ENCODE data around the gene KIF12. TPM values are rescaled to one million over a fixed set of nuclear protein-coding genes. Genes with fewer than 3 reads are reported as not detected.
A peak's percentile ranks its signal among the peaks of the same experiment; 100 is the strongest.

Gene KIF12
- total and polyA plus RNA-seq, 8 donors = 40.4 to 605 (median 68.3) TPM

DNA sequence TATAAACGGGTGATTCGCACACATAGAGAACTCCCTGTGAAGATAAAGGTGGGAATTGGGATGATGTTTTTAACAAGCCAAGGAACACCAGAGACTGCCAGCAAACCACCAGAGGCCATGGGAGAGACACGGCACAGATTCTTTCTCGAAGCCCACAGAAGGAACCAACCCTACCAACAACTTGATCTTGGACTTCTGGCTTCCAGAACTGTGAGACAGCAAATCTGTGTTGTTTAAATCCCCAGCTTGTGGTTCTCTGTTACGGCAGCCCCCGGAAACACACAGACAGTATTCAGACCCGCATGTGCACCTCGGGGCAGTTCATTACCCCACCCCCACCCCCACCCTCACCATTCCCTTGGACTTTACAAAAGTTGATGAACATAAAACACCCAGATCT, 33.8 kb downstream of the KIF12 start:
- no peaks in the 10 kb centered on the region for H3K36me3 ChIP-seq
- ATAC-seq = no peak
- no peak for DNase-seq
- 92 to 95% methylated on average over 8 of the region's 8 CpGs for WGBS, 2 donors
- no peak overlapping the region for H3K27ac ChIP-seq
- H3K4me1 ChIP-seq = no peaks in the 10 kb centered on the region
- intact Hi-C loops (cut with DNase I) = no loop called here
- no peak for FAIRE-seq
- H3K27me3 ChIP-seq = no peaks in the 10 kb centered on the region
- no peaks in the 10 kb centered on the region for H3K9me3 ChIP-seq
- H3K4me3 ChIP-seq = no peak overlapping the region
- TF ChIP-seq, protein P1, sequence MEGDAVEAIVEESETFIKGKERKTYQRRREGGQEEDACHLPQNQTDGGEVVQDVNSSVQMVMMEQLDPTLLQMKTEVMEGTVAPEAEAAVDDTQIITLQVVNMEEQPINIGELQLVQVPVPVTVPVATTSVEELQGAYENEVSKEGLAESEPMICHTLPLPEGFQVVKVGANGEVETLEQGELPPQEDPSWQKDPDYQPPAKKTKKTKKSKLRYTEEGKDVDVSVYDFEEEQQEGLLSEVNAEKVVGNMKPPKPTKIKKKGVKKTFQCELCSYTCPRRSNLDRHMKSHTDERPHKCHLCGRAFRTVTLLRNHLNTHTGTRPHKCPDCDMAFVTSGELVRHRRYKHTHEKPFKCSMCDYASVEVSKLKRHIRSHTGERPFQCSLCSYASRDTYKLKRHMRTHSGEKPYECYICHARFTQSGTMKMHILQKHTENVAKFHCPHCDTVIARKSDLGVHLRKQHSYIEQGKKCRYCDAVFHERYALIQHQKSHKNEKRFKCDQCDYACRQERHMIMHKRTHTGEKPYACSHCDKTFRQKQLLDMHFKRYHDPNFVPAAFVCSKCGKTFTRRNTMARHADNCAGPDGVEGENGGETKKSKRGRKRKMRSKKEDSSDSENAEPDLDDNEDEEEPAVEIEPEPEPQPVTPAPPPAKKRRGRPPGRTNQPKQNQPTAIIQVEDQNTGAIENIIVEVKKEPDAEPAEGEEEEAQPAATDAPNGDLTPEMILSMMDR (IDR thresholded peaks at IDR 0.05) = no peak

DNA sequence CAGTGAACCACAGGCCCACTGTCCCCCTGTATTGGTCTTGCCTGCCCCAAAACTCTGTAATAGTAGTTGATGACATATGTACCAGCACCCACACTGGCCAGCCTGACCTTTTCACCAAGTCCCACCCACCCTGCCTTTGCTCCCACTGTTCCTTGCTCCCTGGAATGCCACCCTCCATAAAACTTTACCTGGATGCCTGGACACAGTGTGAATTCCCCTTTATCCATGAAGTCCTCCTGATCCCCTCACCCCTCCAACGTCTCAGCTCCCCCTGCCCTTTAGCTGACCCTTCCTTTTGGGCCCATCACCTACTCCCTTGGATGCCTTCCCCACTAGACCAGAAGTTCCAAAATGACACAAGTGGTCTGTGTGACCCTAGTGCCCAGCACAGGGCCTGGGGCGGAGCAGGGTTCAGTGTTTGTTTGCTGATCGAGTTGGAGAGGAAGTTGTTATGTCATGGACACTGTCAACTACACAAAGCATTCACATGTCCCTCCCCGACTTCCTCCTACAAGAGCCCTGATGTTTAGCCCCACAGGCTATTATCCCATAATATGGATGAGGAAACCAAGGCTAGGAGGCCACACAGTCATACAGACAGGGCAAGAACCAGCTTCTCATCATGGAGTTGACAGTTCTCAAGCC, 37.1 kb downstream of the KIF12 start:
- Histone ChIP-seq H3K36me3 (no peaks in the 10 kb centered on the region), H3K27me3 (no peaks in the 10 kb centered on the region), H3K4me3 (no peak overlapping the region), H3K27ac (no peak overlapping the region), H3K4me1 (no peaks in the 10 kb centered on the region), H3K9me3 (no peaks in the 10 kb centered on the region)
- 75 to 79% methylated on average over 4 of the region's 4 CpGs for WGBS, 2 donors
- ATAC-seq (peak in 1 of 4 donors; percentile 36), DNase-seq (no peak), FAIRE-seq (no peak)
- intact Hi-C loops (cut with DNase I) = no loop called here
- TF ChIP-seq, protein P1 (IDR thresholded peaks at IDR 0.05) = no peak

DNA sequence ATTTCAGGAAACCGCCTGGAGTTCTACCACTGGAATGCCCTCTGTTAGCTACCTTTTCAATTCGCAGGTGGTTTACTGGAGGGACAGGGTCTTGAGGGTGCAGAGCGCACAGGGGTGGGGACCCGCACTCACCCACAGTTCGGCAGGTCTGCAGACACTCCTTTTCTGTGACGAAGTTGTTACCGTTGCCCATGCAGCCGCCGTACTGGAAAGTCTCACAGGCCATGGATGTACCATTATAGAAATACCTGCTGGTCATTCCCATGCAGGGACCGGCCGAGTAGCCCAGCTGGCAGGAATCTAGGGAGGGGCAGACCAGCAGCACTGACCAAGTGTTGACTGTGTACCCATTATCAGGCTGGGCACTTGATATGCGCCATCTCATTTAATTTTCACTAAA, 37.8 kb downstream of the KIF12 start:
- TF ChIP-seq, protein P1 (IDR thresholded peaks at IDR 0.05) = no peak
- DNase-seq = no peak
- FAIRE-seq = no peak

DNA sequence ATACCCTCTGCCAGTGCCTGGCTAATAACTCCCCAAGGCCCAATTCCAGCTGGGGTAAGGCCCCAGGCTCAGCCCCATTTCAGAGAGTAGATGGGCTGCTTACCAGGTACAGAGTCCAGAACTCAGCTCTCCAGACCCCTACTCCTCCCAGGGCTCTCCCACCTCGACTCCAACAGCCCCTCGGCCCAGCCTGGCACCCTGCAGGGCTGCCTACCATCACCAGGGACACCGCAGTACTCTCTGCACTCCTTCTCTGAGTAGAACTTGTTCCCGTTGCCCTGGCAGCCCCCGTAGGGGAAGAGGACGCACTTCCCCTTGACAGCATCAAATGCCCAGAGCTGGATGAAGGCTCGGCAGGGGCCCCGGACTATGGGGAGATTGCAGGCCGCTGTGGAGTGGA, 38.4 kb downstream of the KIF12 start:
- 87 to 91% methylated on average over 9 of the region's 9 CpGs for WGBS, 2 donors
- intact Hi-C loops (cut with DNase I) = no loop called here
- TF ChIP-seq, protein P1 (IDR thresholded peaks at IDR 0.05) = no peak

More for the DNA sequence above, 37.8 kb downstream of the KIF12 start:
- 95 to 96% methylated on average over 12 of the region's 12 CpGs for WGBS, 2 donors
- Histone ChIP-seq H3K9me3 (no peaks in the 10 kb centered on the region), H3K36me3 (no peaks in the 10 kb centered on the region), H3K27ac (no peak overlapping the region), H3K4me1 (no peaks in the 10 kb centered on the region), H3K4me3 (no peak overlapping the region), H3K27me3 (no peaks in the 10 kb centered on the region)
- no peak for ATAC-seq
- intact Hi-C loops (cut with DNase I) = no loop called here

DNA sequence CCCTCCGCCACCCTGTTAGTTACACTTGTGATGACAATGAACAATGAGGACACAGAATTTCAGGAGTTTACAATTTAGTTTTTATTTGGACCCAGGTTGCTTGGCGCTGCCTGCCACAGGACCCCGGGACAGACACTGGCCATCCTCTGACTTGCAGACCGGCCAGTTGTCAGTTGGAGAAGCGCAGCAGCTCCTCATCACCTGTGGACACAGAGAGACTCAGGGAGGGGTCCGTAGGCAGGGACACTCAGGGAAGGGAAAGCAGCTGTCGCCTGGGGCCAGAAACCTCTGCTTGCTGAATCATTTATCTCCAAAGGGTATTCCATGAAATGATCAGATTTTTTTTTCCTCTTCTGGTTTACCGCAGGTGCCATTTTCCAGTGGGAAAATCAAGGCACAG, 39.0 kb downstream of the KIF12 start:
- TF ChIP-seq, protein P1 (IDR thresholded peaks at IDR 0.05) = no peak
- 88 to 94% methylated on average over 8 of the region's 8 CpGs for WGBS, 2 donors
- Histone ChIP-seq H3K27ac (no peak overlapping the region), H3K36me3 (no peaks in the 10 kb centered on the region), H3K9me3 (no peaks in the 10 kb centered on the region), H3K4me1 (no peaks in the 10 kb centered on the region), H3K4me3 (no peak overlapping the region), H3K27me3 (no peaks in the 10 kb centered on the region)
- ATAC-seq (no peak), FAIRE-seq (no peak), DNase-seq (no peak)
- intact Hi-C loops (cut with DNase I) = no loop called here

More for the DNA sequence above, 38.4 kb downstream of the KIF12 start:
- Histone ChIP-seq H3K9me3 (no peaks in the 10 kb centered on the region), H3K4me1 (no peaks in the 10 kb centered on the region), H3K4me3 (no peak overlapping the region), H3K27me3 (no peaks in the 10 kb centered on the region), H3K36me3 (no peaks in the 10 kb centered on the region), H3K27ac (no peak overlapping the region)
- ATAC-seq (no peak), DNase-seq (no peak), FAIRE-seq (no peak)
